Measurements from ENCODE around the gene BFSP2.

- TF ChIP-seq, protein P1, sequence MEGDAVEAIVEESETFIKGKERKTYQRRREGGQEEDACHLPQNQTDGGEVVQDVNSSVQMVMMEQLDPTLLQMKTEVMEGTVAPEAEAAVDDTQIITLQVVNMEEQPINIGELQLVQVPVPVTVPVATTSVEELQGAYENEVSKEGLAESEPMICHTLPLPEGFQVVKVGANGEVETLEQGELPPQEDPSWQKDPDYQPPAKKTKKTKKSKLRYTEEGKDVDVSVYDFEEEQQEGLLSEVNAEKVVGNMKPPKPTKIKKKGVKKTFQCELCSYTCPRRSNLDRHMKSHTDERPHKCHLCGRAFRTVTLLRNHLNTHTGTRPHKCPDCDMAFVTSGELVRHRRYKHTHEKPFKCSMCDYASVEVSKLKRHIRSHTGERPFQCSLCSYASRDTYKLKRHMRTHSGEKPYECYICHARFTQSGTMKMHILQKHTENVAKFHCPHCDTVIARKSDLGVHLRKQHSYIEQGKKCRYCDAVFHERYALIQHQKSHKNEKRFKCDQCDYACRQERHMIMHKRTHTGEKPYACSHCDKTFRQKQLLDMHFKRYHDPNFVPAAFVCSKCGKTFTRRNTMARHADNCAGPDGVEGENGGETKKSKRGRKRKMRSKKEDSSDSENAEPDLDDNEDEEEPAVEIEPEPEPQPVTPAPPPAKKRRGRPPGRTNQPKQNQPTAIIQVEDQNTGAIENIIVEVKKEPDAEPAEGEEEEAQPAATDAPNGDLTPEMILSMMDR (IDR thresholded peaks at IDR 0.05), result no peak
- no peak for TF ChIP-seq POLR2A (IDR thresholded peaks at IDR 0.05)
These were observed 16.7 kb upstream of the BFSP2 start for GRCh38 chr3:133383175-133383574.
